ACC112 (cell line): ENCODE data around the gene DDI1.

Experiments used
- H2AFZ ChIP-seq: fragments of 200-600 bp; sonication (generic); one replicate; pipeline ENCODE4 v1.6.0; 2017; ENCODE audit warnings: antibody characterized with exemption, low read length; ENCODE audit not compliant: unreplicated experiment
- H3K27ac ChIP-seq: fragments of 200-600 bp; sonication (generic); 2 replicates; pipeline ENCODE4 v1.5.1; 2014; ENCODE audit warnings: low read depth, mild to moderate bottlenecking, antibody characterized with exemption, low read length, moderate library complexity
- H3K27me3 ChIP-seq: fragments of 200-600 bp; sonication (generic); 2 replicates; pipeline ENCODE4 v1.6.1; 2014; ENCODE audit warnings: mild to moderate bottlenecking, antibody characterized with exemption, low read length, moderate library complexity, mixed read lengths; ENCODE audit not compliant: insufficient read depth
- H3K36me3 ChIP-seq: fragments of 200-600 bp; sonication (generic); 2 replicates; pipeline ENCODE4 v1.6.1; 2016; ENCODE audit warnings: mild to moderate bottlenecking, antibody characterized with exemption, low read length, moderate library complexity, mixed read lengths; ENCODE audit not compliant: insufficient read depth
- H3K4me1 ChIP-seq: fragments of 200-600 bp; sonication (generic); one replicate; pipeline ENCODE4 v1.6.1; 2016; ENCODE audit warnings: low read length, mixed read lengths; ENCODE audit not compliant: insufficient read depth, unreplicated experiment, control insufficient read depth
- H3K4me3 ChIP-seq: fragments of 200-600 bp; sonication (generic); 2 replicates; pipeline ENCODE4 v1.5.1; 2014; ENCODE audit warnings: mild to moderate bottlenecking, low read depth, low read length
- H3K79me2 ChIP-seq: fragments of 200-600 bp; sonication (generic); one replicate; pipeline ENCODE4 v1.6.0; 2016; ENCODE audit warnings: low read length; ENCODE audit not compliant: control insufficient read depth, unreplicated experiment, insufficient read depth

DDI1 gene

GRCh38 chr11:104001561-104002056 lies 34.8 kb upstream of the DDI1 start:
- peaks cover 18% of the 10 kb centered on the region for H3K4me1 ChIP-seq
- H3K4me3 ChIP-seq: no peak overlapping the region

DNA sequence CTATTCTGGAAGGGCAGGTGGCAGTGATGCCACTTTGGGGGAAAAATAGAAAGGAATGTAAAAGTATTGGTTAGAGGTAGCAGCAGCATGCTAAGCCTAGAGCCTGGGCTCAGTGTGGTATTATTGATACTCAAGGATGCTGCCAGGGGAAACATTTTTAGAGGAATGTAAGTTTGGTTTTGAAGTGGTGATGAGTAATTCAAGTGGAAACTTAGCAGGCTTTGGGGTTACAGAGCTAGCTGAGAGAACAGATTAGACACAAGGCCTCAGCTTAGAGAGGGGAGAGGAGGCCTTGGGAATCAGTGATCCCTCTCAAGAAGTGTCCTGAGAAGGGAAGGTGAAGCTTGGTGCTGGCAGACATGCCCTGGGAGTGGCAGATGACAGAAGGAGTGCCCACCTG lies 32.9 kb upstream of the DDI1 start:
- Histone ChIP-seq H3K4me1 (peaks cover 18% of the 10 kb centered on the region), H3K79me2 (no peaks in the 10 kb centered on the region), H3K4me3 (no peak overlapping the region), H3K27ac (no peak overlapping the region), H2AFZ (no peak overlapping the region), H3K36me3 (no peaks in the 10 kb centered on the region), H3K27me3 (no peaks in the 10 kb centered on the region)

More at GRCh38 chr11:104001561-104002056, 34.8 kb upstream of the DDI1 start:
- no peaks in the 10 kb centered on the region for H3K27me3 ChIP-seq
- H3K36me3 ChIP-seq: no peaks in the 10 kb centered on the region
- no peaks in the 10 kb centered on the region for H3K79me2 ChIP-seq
- H2AFZ ChIP-seq: no peak overlapping the region
- H3K27ac ChIP-seq: peak overlapping the region; percentile 22; the same call in 1 of the 2 replicates

GRCh38 chr11:104005234-104005855 lies 31.1 kb upstream of the DDI1 start:
- Histone ChIP-seq H3K79me2 (no peaks in the 10 kb centered on the region), H3K27ac (no peak overlapping the region), H3K4me1 (peaks cover 18% of the 10 kb centered on the region), H3K27me3 (no peaks in the 10 kb centered on the region), H2AFZ (no peak overlapping the region), H3K4me3 (no peak overlapping the region), H3K36me3 (no peaks in the 10 kb centered on the region)

DNA sequence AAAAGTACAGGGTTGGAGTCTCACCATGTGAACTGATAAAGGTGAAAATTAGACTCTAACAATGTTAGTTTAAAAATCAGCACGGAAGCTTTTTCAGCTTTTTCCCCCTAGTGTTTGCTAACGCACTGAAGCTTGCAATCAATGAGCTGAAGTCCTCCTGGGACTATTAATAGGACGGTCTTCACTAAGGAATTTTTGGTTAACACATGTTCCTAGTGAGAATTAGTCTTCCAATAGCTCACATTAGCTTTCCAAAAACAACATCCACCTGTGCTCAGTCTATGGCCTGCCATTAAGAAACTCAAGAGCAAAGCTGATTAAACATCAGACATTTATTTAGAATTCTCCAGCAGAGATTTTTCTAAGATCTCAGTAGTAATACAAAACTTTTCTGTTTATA lies 26.7 kb upstream of the DDI1 start:
- Histone ChIP-seq H3K27me3 (no peaks in the 10 kb centered on the region), H3K27ac (no peak overlapping the region), H3K4me1 (no peaks in the 10 kb centered on the region), H3K36me3 (no peaks in the 10 kb centered on the region), H2AFZ (no peak overlapping the region), H3K4me3 (no peak overlapping the region), H3K79me2 (no peaks in the 10 kb centered on the region)

DNA sequence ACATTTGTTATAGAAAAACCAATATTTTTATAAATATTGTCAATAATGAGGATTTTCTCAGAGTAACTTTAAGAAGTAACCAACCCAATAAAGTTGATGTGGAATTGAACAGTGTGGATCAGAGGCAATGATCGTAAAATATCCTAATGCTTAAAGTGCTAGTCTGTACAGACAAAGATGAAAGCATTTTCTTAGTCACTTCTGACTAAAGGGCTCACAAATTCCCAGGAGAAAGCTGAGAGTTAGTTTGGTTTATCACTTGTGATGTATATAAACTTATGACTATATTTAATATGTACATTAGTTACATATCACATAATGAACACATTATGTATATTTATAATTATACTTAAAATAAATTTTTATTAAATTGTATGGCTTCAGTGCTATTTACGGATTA lies 25.4 kb upstream of the DDI1 start:
- H3K27ac ChIP-seq: no peak overlapping the region

GRCh38 chr11:104015649-104016415 lies 20.6 kb upstream of the DDI1 start:
- no peak overlapping the region for H3K27ac ChIP-seq
- H2AFZ ChIP-seq: no peak overlapping the region
- no peak overlapping the region for H3K4me3 ChIP-seq
- H3K4me1 ChIP-seq: no peaks in the 10 kb centered on the region
- H3K36me3 ChIP-seq: no peaks in the 10 kb centered on the region
- no peaks in the 10 kb centered on the region for H3K27me3 ChIP-seq
- no peaks in the 10 kb centered on the region for H3K79me2 ChIP-seq

More for the DNA sequence above, 25.4 kb upstream of the DDI1 start:
- H3K4me1 ChIP-seq: no peaks in the 10 kb centered on the region
- no peaks in the 10 kb centered on the region for H3K79me2 ChIP-seq
- H3K36me3 ChIP-seq: no peaks in the 10 kb centered on the region
- no peaks in the 10 kb centered on the region for H3K27me3 ChIP-seq
- H3K4me3 ChIP-seq: no peak overlapping the region
- no peak overlapping the region for H2AFZ ChIP-seq

DNA sequence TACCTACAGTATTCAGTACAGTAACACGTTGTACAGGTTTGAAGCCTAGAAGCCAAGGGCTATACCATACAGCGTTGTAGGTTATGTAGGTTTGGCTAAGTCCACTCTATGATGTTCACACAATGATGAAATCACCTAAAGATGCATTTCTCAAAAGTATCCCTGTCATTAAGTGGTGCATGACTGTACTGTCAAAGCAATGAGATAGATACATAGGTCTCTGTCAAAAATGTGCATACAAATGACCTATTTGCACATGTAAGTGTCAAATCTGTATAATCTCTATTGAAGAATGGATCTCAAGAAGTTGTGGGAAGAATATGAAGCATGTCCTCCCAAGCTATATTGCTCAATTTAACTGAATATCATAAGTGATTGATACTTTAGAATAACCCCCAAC lies 11.9 kb upstream of the DDI1 start:
- H3K36me3 ChIP-seq: no peaks in the 10 kb centered on the region
- no peak overlapping the region for H3K4me3 ChIP-seq
- H3K79me2 ChIP-seq: no peaks in the 10 kb centered on the region
- H3K27ac ChIP-seq: no peak overlapping the region
- no peaks in the 10 kb centered on the region for H3K4me1 ChIP-seq
- no peak overlapping the region for H2AFZ ChIP-seq
- no peaks in the 10 kb centered on the region for H3K27me3 ChIP-seq

- no peaks in the 10 kb centered on the region for H3K27me3 ChIP-seq
- no peak overlapping the region for H2AFZ ChIP-seq
- H3K36me3 ChIP-seq: no peaks in the 10 kb centered on the region
- peaks cover 7% of the 10 kb centered on the region for H3K4me1 ChIP-seq
- no peaks in the 10 kb centered on the region for H3K79me2 ChIP-seq
- no peak overlapping the region for H3K4me3 ChIP-seq
- no peak overlapping the region for H3K27ac ChIP-seq
These were observed 7.8 kb upstream of the DDI1 start for GRCh38 chr11:104028476-104029263.

- H2AFZ ChIP-seq: no peak overlapping the region
- H3K27ac ChIP-seq: peak overlapping the region; percentile 29; the same call in 1 of the 2 replicates
- no peaks in the 10 kb centered on the region for H3K79me2 ChIP-seq
- H3K4me3 ChIP-seq: no peak overlapping the region
- H3K4me1 ChIP-seq: peaks cover 7% of the 10 kb centered on the region
- no peaks in the 10 kb centered on the region for H3K27me3 ChIP-seq
- no peaks in the 10 kb centered on the region for H3K36me3 ChIP-seq
These were observed 3.3 kb upstream of the DDI1 start for GRCh38 chr11:104033134-104033533.

DNA sequence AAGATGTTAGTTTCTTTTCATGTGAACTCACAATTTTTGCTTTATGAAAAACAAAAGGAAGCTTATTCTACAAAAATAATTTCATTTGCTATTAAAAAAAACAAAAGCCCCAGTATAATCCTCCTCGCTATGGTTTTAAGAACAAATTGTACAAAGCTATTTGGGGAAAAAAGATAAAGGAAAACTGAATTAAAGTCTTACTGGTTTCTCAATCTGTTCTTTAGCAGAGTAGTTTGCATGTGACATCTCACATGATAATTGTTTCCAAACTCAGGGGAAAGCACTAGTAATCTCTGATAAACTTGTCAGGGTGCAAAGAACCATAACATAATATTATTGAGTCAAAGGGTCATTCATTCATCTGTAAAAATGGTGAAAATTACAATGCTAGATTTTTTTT lies 2.9 kb upstream of the DDI1 start:
- H3K36me3 ChIP-seq: no peaks in the 10 kb centered on the region
- H3K4me1 ChIP-seq: peaks cover 7% of the 10 kb centered on the region
- H3K27me3 ChIP-seq: no peaks in the 10 kb centered on the region
- no peaks in the 10 kb centered on the region for H3K79me2 ChIP-seq
- H3K27ac ChIP-seq: peak overlapping the region; percentile 29; the same call in 1 of the 2 replicates
- no peak overlapping the region for H2AFZ ChIP-seq
- H3K4me3 ChIP-seq: no peak overlapping the region
